Activated CD4-positive, alpha-beta memory T cell treated with anti-CD3 and anti-CD28 coated beads, Interleukin-2, amount 10 ng/mL, durations not matched to agents 7 days and 5 days (primary cell): ENCODE measurements around the gene SLC9A9. TPM values are rescaled to one million over a fixed set of nuclear protein-coding genes. Genes with fewer than 3 reads are reported as not detected.
"Not testable (repeated sequence)": the region's sequence is repeated elsewhere in the genome, so short reads cannot be mapped to it uniquely, and the experiment has no call there.

Experiments
- CTCF ChIA-PET: fragments of 350-600 bp; sonication (Branson Sonifier 250); formaldehyde crosslinking; loops from one replicate; lab custom pipeline; 2021; ENCODE audit warnings: antibody characterized with exemption, inconsistent platforms; lab: Charles Lee
- POLR2A ChIA-PET: fragments of 350-600 bp; sonication (Branson Sonifier 250); formaldehyde crosslinking; loops from one replicate; lab custom pipeline; 2021; ENCODE audit warnings: antibody characterized with exemption; lab: Charles Lee
- DNase-seq: peaks from one replicate; pipeline ENCODE4 v3.0.0-alpha.2; 2020
- H3K27ac Mint-ChIP-seq: one replicate; pipeline ENCODE4 v1.8.0; 2021; ENCODE audit warnings: mild to moderate bottlenecking, mixed read lengths
- H3K27me3 Mint-ChIP-seq: one replicate; pipeline ENCODE4 v1.8.0; 2021; ENCODE audit warnings: mixed read lengths
- H3K36me3 Mint-ChIP-seq: one replicate; pipeline ENCODE4 v1.8.0; 2021; ENCODE audit warnings: low read depth, mixed read lengths
- H3K4me1 Mint-ChIP-seq: one replicate; pipeline ENCODE4 v1.8.0; 2021; ENCODE audit warnings: mixed read lengths
- H3K4me3 Mint-ChIP-seq: one replicate; pipeline ENCODE4 v1.8.0; 2021; ENCODE audit warnings: mild to moderate bottlenecking, mixed read lengths
- H3K9me3 Mint-ChIP-seq: one replicate; pipeline ENCODE4 v1.8.0; 2021; ENCODE audit warnings: mixed read lengths
- total RNA-seq, 2 experiments: library from RNA; stranded (reverse); gene quantifications; one replicate each; pipeline ENCODE4 v1.2.3, GENCODE V29; 2021

Gene SLC9A9
- total RNA-seq, 2 experiments from 2014 or later = 16.9 to 18.5 TPM

- H3K27me3 Mint-ChIP-seq, H3K9me3 Mint-ChIP-seq, H3K4me3 Mint-ChIP-seq, H3K36me3 Mint-ChIP-seq, H3K27ac Mint-ChIP-seq, POLR2A ChIA-PET, CTCF ChIA-PET, DNase-seq, H3K4me1 Mint-ChIP-seq: not testable (repeated sequence)
Measured at GRCh38 chr3:143279567-143279966, 568.7 kb downstream of the SLC9A9 start.

DNA sequence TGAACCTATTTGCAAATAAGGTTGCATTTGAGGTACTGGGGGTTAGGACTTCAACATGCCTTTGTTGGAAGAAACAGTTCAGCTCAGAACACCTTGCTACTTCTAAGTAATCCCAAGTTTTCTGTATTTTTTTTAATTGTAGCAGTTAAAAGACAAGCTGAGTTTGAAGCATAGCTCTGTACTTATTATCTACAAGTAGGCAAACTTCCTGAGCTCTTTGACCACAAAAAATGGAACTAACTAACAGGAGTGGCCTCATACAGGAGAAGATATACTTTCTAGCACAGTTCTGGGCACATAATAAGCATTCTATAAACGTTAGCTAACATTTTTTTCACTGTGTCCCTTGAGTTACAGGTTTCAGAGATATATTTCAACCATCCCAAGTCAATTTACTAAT is 569.5 kb downstream of the SLC9A9 start:
- CTCF ChIA-PET = no interaction called here
- H3K9me3 Mint-ChIP-seq = no peaks in the 10 kb centered on the region
- H3K27ac Mint-ChIP-seq = no peak overlapping the region
- DNase-seq = no peak
- H3K4me1 Mint-ChIP-seq = peaks cover 7% of the 10 kb centered on the region
- H3K36me3 Mint-ChIP-seq = peaks cover 3% of the 10 kb centered on the region
- POLR2A ChIA-PET = no interaction called here
- no peaks in the 10 kb centered on the region for H3K27me3 Mint-ChIP-seq
- no peak overlapping the region for H3K4me3 Mint-ChIP-seq

DNA sequence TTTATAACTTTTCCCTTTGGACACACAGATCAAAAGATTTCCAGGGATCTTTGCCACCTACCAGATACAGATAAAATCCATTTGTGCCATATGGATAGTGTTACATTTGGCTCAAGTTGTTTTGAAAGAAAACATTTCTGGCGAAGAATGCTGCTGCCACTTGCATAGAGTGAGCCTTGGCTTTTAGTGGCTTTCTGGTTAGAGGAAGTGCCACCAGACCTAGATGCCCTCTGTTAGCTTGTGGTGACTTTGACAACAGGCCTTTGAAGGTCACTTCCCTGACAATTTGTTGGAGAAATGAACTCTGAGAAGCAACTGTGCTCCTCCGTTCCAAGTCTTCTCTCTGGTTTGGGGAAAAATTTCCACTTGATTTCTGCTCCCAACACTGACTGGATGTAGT is 570.7 kb downstream of the SLC9A9 start:
- peaks cover 3% of the 10 kb centered on the region for H3K36me3 Mint-ChIP-seq
- H3K4me1 Mint-ChIP-seq = peaks cover 7% of the 10 kb centered on the region
- no peak for DNase-seq
- ChIA-PET POLR2A (no interaction called here), CTCF (no interaction called here)
- no peaks in the 10 kb centered on the region for H3K9me3 Mint-ChIP-seq
- no peak overlapping the region for H3K4me3 Mint-ChIP-seq
- no peak overlapping the region for H3K27ac Mint-ChIP-seq
- H3K27me3 Mint-ChIP-seq = no peaks in the 10 kb centered on the region

DNA sequence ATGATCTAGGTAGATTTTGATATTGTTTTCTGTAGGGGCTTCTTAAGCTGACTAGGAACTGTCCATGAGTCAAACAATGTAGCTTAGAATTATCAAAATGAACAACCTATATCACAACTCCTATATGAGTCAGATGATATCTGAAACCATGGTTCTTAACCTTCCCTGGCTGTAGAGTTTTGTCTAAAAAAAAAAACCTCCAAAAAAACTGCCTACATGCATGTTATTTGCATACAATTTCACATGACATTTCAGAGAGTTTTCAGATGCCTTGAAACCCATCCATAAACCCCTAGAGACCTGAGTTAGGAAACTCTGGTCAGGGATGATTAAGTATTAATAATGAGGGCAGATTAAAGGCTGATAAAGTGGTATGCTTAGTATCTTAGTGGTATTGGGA is 571.7 kb downstream of the SLC9A9 start:
- POLR2A ChIA-PET = no interaction called here
- no peaks in the 10 kb centered on the region for H3K9me3 Mint-ChIP-seq
- H3K4me3 Mint-ChIP-seq = no peak overlapping the region
- no peaks in the 10 kb centered on the region for H3K27me3 Mint-ChIP-seq
- no peak overlapping the region for H3K27ac Mint-ChIP-seq
- H3K4me1 Mint-ChIP-seq = peaks cover 7% of the 10 kb centered on the region
- DNase-seq = no peak
- H3K36me3 Mint-ChIP-seq = no peaks in the 10 kb centered on the region
- CTCF ChIA-PET = interaction anchor here (0.7 kb wide), 1 partner anchor 159 kb away, joined by 4 read pairs; no protein-coding TSS in a partner anchor

DNA sequence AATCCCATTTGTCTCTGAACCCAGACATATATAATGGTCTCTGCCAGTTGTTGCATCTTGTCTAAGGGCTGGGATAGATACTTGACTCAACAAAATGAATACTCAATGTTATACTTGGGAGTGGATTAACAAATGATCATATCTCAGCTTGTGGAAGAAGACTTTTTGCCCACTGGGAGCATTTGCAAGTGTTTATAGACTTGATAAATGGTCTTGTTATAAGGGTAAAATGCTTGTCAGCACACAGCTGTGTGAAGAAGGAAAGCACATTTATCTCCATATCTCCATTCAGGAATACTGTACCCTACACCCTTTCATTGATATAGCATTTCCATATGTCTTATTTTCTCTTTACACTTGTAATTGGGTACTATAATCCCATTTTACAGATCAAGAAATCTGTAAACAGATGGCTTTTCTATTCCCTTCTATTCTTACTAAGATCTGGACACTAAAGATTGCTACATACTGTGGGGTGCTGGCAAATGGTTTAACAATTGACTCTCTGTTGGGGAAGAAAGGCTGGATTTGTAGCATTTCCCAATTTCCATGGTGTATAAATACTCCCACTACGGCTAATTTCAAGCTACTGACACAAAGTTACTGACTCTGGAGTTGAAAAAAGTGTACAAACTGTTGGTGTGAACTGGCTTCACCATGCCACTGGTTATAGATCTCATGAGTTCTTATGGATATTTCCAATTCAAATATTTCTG is 574.1 kb downstream of the SLC9A9 start:
- Mint-ChIP-seq H3K9me3 (no peaks in the 10 kb centered on the region), H3K4me1 (peaks cover 7% of the 10 kb centered on the region), H3K4me3 (no peak overlapping the region), H3K27ac (no peak overlapping the region), H3K36me3 (no peaks in the 10 kb centered on the region), H3K27me3 (no peaks in the 10 kb centered on the region)
- POLR2A ChIA-PET = no interaction called here
- DNase-seq = no peak
- CTCF ChIA-PET = no interaction called here

- Mint-ChIP-seq H3K4me1 (peaks cover 2% of the 10 kb centered on the region), H3K4me3 (no peak overlapping the region), H3K36me3 (no peaks in the 10 kb centered on the region), H3K27me3 (no peaks in the 10 kb centered on the region), H3K27ac (no peak overlapping the region), H3K9me3 (no peaks in the 10 kb centered on the region)
- no peak for DNase-seq
- CTCF ChIA-PET = no interaction called here
- POLR2A ChIA-PET = no interaction called here
Measured at GRCh38 chr3:143271136-143271535, 577.1 kb downstream of the SLC9A9 start.

- POLR2A ChIA-PET = no interaction called here
- no peaks in the 10 kb centered on the region for H3K27me3 Mint-ChIP-seq
- CTCF ChIA-PET = no interaction called here
- peaks cover 2% of the 10 kb centered on the region for H3K4me1 Mint-ChIP-seq
- H3K27ac Mint-ChIP-seq = no peak overlapping the region
- H3K9me3 Mint-ChIP-seq = no peaks in the 10 kb centered on the region
- no peak for DNase-seq
- H3K36me3 Mint-ChIP-seq = no peaks in the 10 kb centered on the region
- no peak overlapping the region for H3K4me3 Mint-ChIP-seq
Measured at GRCh38 chr3:143269741-143270140, 578.5 kb downstream of the SLC9A9 start.

DNA sequence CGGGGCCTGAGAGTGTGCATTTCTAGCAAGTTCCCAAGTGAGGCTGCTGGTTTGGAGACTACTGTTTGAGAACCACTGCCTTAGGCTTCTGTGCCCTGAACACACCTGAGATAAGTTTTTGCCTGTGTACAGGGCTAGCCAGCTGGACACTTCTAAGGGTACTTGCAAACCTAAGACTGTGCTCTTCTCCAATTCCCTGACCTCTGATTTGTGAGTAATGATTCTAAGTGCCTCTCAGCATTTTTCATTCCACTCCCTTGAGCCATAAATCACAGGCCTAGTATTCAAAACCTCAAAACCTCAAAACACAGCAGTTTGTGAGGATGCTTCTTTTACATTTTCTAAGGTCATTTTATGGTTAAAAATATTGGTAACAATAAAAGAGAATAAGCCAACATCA is 580.3 kb downstream of the SLC9A9 start:
- CTCF ChIA-PET = no interaction called here
- Mint-ChIP-seq H3K9me3 (no peaks in the 10 kb centered on the region), H3K27ac (no peak overlapping the region), H3K27me3 (no peaks in the 10 kb centered on the region), H3K4me1 (peaks cover 2% of the 10 kb centered on the region), H3K36me3 (no peaks in the 10 kb centered on the region), H3K4me3 (no peak overlapping the region)
- POLR2A ChIA-PET = no interaction called here
- no peak for DNase-seq

GRCh38 chr3:143266927-143267326 is 581.3 kb downstream of the SLC9A9 start:
- Mint-ChIP-seq H3K4me3 (no peak overlapping the region), H3K9me3 (no peaks in the 10 kb centered on the region), H3K4me1 (peaks cover 2% of the 10 kb centered on the region), H3K27ac (no peak overlapping the region), H3K27me3 (no peaks in the 10 kb centered on the region), H3K36me3 (no peaks in the 10 kb centered on the region)
- CTCF ChIA-PET = no interaction called here
- POLR2A ChIA-PET = no interaction called here
- no peak for DNase-seq

DNA sequence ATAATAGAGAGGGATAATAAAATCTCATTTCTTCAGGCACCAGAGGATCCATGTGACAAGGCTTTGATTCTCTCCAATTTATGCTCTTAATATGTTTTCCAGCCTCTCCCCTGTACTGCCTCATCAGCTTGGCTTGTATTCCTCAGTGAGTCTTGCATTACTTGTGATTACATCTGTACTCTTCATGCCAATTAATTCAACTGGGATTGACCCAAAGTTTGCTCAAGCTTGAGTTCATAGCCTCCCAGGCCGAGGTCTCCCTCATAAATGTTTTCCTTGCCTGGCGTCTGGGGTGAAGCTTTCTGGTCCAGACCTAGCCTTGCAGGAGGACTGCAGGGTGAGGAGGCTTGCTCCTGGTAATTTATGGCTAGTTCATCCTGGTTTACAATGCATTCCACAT is 581.8 kb downstream of the SLC9A9 start:
- H3K4me3 Mint-ChIP-seq = no peak overlapping the region
- H3K36me3 Mint-ChIP-seq = no peaks in the 10 kb centered on the region
- no peak overlapping the region for H3K27ac Mint-ChIP-seq
- no peak for DNase-seq
- ChIA-PET CTCF (no interaction called here), POLR2A (no interaction called here)
- peaks cover 2% of the 10 kb centered on the region for H3K4me1 Mint-ChIP-seq
- H3K27me3 Mint-ChIP-seq = no peaks in the 10 kb centered on the region
- no peaks in the 10 kb centered on the region for H3K9me3 Mint-ChIP-seq

GRCh38 chr3:143265501-143266070 is 582.7 kb downstream of the SLC9A9 start:
- Mint-ChIP-seq H3K27me3 (no peaks in the 10 kb centered on the region), H3K4me3 (no peak overlapping the region), H3K9me3 (no peaks in the 10 kb centered on the region), H3K27ac (no peak overlapping the region), H3K4me1 (peaks cover 2% of the 10 kb centered on the region), H3K36me3 (no peaks in the 10 kb centered on the region)
- ChIA-PET POLR2A (no interaction called here), CTCF (interaction anchor here (0.5 kb wide), 1 partner anchor 289 kb away, joined by 3 read pairs; no protein-coding TSS in a partner anchor)
- no peak for DNase-seq

DNA sequence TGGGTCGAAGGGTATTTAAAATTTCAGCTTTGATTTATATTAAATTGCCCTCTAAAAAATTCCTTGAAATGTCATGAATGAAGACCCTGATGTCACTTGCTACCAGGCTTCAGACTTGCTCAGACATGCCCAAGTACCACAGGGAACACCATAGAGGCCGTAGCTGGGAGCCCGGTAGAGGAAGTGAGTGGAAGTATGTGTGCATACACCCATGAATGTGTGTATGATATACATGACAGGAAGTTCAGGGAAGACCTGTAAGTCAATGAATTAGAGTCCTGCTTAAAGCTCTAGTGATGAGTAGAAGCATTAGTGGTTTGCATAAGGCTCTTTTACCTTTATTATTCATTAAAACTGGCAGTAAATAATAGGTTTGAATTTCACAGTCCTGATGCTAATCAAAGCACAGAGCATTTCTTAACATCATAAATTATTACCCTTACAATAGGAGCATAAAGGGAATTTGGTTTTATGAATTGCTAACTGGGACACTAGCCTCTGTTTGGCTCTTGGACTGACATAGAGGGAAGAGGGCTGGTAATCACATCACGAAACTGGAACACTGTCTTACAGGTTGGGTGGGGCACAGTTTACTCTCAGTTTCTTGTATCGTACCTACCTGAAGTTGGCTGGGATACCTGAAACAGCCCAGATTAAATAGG is 584.3 kb downstream of the SLC9A9 start:
- Mint-ChIP-seq H3K27me3 (no peaks in the 10 kb centered on the region), H3K9me3 (no peaks in the 10 kb centered on the region), H3K4me1 (peaks cover 2% of the 10 kb centered on the region), H3K36me3 (no peaks in the 10 kb centered on the region), H3K4me3 (no peak overlapping the region), H3K27ac (no peak overlapping the region)
- DNase-seq = no peak
- CTCF ChIA-PET = no interaction called here
- POLR2A ChIA-PET = no interaction called here

DNA sequence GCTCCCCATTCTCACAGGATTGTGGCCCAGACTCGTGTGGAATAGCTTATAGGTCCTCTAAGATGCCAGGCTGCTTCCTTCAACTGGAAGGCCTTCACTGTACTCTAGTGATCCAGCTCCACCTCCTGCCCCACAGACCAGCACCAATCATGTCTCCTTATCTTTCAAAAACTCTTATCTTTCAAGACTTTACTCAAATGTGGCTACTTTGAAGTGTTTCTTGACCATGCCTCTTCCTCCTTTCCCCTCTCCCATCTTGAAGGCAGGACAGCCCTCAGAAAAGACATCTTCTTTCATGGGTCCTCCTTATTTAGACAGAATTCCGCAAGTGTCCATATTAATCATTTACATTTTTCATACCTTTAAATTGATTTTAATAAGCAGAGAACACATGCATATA is 586.4 kb downstream of the SLC9A9 start:
- Mint-ChIP-seq H3K27ac (no peak overlapping the region), H3K4me1 (no peaks in the 10 kb centered on the region), H3K27me3 (no peaks in the 10 kb centered on the region), H3K36me3 (no peaks in the 10 kb centered on the region), H3K4me3 (no peak overlapping the region), H3K9me3 (no peaks in the 10 kb centered on the region)
- no peak for DNase-seq
- ChIA-PET POLR2A (no interaction called here), CTCF (no interaction called here)
